Fibroblast of lung (primary cell): ENCODE data around the gene EYS.

ENCODE experiments used
- EZH2 ChIP-seq: IDR thresholded peaks from 2 replicates; pipeline ENCODE4 v1.5.1; 2012; ENCODE audit warnings: low read length, control low read depth, mild to moderate bottlenecking; ENCODE audit errors: missing control alignments
- TF ChIP-seq, protein P1 (sequence below), 2 donors: IDR thresholded peaks in 1 of 2; conservative IDR thresholded peaks in 1 of 2; 1 replicate in 1 of 2; 2 replicates in 1 of 2; pipeline ENCODE4 v1.5.1; 2011 to 2012; ENCODE audit warnings: low read length in 2 of 2, control low read depth in 1 of 2, inconsistent platforms in 1 of 2, low read depth in 1 of 2, mild to moderate bottlenecking in 1 of 2

DNA sequence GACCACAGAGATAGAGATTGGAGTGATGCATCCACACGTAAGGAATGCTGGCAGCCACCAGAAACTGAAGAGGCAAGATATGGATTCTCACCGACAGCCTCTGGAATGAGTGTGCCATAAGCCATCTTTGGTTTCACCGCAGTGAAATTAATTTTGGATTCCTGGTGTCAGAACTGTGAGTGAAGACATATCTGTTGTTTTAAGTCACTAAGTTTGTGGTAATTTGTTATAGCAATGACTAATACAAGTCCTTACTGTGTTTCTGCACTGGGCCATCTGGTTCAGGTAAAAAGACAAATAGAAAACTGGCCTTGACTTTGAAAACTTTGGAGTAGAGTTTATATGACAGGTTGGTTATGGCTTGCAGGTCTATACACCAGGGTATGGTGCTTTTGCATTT, 1809.6 kb downstream of the EYS start:
- no peak for TF ChIP-seq EZH2
- TF ChIP-seq, protein P1, sequence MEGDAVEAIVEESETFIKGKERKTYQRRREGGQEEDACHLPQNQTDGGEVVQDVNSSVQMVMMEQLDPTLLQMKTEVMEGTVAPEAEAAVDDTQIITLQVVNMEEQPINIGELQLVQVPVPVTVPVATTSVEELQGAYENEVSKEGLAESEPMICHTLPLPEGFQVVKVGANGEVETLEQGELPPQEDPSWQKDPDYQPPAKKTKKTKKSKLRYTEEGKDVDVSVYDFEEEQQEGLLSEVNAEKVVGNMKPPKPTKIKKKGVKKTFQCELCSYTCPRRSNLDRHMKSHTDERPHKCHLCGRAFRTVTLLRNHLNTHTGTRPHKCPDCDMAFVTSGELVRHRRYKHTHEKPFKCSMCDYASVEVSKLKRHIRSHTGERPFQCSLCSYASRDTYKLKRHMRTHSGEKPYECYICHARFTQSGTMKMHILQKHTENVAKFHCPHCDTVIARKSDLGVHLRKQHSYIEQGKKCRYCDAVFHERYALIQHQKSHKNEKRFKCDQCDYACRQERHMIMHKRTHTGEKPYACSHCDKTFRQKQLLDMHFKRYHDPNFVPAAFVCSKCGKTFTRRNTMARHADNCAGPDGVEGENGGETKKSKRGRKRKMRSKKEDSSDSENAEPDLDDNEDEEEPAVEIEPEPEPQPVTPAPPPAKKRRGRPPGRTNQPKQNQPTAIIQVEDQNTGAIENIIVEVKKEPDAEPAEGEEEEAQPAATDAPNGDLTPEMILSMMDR (conservative IDR thresholded peaks at IDR 0.05 in 1 of 2, IDR thresholded peaks at IDR 0.05 in 1 of 2; ENCODE audit: low read depth in 1 of 2, low read length in 2 of 2), result no peak
